GM19240 (cell line): ENCODE measurements around the gene TMEM140.
"Not testable (repeated sequence)": the region's sequence is repeated elsewhere in the genome, so short reads cannot be mapped to it uniquely, and the experiment has no call there.

Source experiments
- DNase-seq: peaks from one replicate; pipeline ENCODE4 v3.0.0; 2011; ENCODE audit warnings: low spot score; ENCODE audit not compliant: insufficient read length

Gene TMEM140

GRCh38 chr7:135147899-135148721, at the start of gene TMEM140:
TMEM140 (plus strand) TSS chr7:135148072; CDS start chr7:135164442, 16,370 bp downstream.
- no peak for DNase-seq

DNA sequence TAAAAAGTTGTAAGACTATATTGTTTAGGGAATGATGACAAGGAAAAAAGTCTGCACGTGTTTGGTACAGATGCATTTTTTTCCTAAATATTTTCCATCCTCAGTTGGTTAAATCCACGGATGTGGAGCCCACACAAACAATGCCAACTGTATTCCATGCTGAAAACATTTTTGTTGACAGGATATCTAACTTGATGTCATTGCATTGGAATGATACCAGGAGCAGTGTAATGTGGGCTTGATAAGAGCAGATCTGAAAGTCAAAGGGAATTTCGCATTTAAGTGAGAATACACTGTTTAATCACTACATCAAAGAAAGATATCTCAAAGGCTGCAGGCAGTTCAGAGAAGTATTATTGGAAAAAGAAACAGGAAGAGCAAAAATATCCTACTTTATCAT, 49.5 kb upstream of the TMEM140 start:
- no peak for DNase-seq

DNA sequence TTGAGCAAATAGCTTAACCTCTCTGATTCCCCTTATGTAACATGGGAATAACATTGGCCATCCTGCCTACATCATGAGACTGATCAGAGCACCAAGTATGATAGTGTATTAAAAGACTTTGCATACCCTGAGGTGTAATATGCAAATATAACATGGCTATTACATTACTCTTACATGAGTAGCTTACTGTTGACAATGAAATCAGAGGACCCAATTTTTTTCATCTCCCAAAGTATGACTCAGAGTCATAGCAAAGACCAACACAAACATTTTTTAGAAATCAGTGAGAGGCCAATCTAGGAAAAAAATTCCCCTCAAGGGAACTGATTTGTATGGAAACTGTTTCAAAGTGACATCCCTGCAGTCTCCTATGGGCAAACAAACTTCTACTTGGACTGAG, 47.0 kb upstream of the TMEM140 start:
- no peak for DNase-seq

GRCh38 chr7:135102372-135102771, 45.5 kb upstream of the TMEM140 start:
- no peak for DNase-seq

- no peak for DNase-seq
Measured at GRCh38 chr7:135109562-135109961, 38.3 kb upstream of the TMEM140 start.

DNA sequence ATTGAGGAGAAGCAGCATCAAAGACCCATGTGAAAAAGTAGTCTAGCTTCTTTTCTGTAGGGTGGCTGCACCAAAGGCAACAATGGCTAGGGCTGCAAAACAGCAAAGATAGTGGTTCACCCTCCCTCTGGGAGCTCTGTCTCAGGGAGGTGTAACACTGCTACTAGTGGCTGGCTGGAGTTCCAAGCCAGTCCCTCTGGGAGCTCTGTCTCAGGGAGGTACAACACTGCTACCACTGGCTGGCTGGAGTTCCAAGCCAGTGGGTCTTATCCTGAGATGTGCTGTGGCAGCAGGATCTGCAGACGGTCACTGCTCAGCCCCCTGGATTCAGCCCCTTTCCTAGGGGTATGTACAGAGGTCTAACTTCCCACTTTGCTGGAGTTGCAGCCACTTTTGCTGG, 37.9 kb upstream of the TMEM140 start:
- no peak for DNase-seq

DNA sequence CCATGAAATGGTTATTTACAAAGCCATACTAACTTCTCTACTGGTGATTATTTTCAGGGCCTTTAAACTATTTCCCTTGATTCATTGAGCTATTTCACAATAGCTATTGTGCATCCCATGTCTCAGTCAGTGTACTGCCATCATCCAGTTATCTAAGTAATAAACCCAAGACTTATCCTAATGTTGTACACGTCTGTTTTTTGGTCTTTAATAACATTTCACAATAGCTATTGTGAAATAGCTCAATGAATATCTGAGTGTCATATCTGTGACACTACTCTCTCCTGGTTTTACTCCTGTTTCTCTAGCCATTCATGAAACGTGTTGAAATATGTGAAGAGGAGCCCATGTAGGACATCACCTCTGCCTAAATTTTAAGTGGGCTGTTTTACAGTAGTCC, 36.5 kb upstream of the TMEM140 start:
- no peak for DNase-seq

- DNase-seq = no peak
Measured at GRCh38 chr7:135114622-135115021, 33.2 kb upstream of the TMEM140 start.

- no peak for DNase-seq
Measured at GRCh38 chr7:135117096-135117495, 30.8 kb upstream of the TMEM140 start.

GRCh38 chr7:135121868-135122267, 26.0 kb upstream of the TMEM140 start:
- DNase-seq = no peak

GRCh38 chr7:135124631-135125030, 23.2 kb upstream of the TMEM140 start:
- not testable (repeated sequence) for DNase-seq

DNA sequence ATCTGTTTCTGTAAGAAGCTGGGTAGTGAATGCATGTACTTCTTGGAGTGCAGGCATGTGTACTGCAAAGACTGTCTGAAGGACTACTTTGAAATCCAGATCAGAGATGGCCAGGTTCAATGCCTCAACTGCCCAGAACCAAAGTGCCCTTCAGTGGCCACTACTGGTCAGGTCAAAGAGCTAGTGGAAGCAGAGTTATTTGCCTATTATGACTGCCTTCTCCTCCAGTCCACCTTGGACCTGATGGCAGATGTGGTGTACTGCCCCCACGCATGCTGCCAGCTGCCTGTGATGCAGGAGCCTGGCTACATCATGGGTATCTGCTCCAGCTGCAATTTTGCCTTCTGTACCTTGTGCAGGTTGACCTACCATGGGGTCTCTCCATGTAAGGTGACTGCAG, 18.9 kb upstream of the TMEM140 start:
- DNase-seq = no peak

DNA sequence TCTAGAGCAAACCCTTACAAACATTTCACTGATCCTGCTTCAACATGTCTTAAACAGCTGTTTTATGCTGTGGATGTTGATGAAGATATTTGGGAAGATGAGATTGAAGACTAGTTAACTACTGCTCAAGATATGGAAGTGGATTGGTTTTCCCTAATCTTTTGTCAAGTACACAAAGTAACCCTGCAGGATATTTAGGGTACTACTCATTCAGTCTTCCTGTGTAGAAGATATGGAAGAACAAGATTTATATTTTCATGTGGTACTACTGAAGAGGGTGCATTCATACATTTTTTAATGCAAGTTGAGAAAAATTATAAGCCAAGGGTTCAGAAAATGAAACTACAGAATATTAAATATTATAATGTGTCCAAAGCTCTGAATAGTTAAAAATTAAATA, 18.3 kb upstream of the TMEM140 start:
- DNase-seq = no peak

GRCh38 chr7:135143885-135144668, 3.8 kb upstream of the TMEM140 start:
- no peak for DNase-seq

DNA sequence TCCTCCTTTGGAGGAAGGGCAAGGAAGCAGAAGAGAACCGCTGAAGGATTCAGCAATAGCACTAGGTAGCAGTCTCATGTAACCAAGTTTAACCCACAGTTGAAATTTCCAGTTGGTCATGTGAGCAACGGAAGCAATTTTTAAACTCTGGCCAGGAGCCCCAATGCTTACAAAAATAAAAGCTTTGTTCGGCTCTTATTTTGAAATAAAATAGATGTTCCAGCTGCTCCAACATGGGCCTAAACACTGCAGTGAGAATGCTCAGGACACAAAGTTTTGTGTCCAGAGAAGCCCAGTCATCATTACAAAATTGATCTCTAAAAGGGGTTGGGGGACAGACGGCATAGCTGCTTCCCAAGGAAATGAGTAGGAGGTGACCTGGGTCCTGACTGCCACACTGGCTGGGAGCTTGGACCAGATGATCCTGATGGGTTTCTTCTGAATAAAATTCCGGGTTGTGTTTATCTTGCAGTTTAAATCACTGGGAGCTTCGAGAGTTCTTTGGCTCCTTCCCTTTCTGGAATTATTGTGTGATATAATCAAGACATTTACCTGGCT, 452 bp upstream of the TMEM140 start:
- no peak for DNase-seq

DNA sequence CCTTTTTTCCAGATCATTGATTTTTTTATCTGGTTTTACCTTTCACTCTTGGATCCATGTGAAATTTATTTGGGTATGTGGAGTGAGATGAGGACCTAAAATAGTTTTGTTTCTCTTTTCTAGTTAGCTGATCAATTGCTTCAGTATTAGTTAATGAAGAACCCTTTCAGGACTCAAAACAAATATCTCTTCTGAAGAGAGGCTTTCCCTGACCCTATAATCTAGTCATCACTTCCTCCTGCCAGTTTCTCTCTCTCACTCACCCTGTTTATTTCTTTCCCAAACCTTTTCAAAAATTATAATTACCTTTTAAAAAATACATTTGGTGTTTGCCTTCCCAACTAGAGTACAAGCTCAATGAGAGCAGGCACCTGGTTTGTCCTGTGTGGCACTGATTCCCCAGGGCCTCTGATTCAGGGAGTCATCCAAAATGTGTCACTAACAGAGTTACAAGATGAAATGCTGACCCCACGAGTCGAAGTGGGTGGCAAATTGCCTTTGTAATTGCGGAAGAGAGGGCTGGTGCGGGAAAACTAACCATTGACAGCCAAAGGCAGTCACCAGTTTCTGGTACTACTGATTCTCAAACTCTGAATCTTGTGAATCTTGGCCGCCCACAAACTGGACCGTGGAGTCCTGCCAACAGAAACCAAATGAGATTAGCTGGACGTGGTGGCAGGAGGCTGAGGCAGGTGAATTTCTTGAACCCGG, 2.4 kb downstream of the TMEM140 start:
- no peak for DNase-seq

DNA sequence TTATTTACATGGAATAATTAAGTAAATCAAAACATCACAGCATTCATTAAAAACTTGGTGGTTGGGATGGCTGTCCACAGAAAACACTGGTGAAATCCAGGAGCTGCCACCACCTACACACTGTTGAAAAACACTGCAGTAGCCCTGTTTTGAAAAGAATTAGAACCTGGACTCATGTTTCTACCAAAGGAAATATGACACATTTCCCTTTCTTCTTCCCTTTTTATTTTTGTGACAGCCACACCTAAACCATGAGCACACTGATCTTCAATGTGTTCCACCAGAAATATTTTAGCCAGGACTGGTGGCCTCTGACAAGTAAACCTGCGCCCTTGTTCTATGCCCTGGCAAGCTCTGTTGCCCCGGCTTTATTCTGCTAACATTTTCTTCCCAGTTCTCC, 3.3 kb downstream of the TMEM140 start:
- DNase-seq = no peak

DNA sequence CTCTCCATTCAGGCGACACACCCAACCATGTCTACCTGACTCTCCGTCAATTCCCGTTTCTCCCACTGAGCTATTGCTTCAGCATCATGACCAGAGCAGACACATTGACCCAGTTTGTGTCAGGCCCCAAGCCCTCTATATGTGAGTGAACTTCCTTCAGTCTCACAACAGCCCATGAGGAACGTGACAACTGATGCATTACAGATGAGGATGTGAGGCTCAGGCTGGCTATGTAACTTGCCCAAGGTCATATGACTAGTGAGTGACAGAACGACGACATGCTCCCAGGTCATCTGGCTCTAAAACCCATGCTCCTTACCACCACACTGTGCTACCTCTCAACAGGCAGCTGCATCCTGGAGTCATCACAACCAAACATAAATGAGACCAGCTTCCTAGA, 3.7 kb downstream of the TMEM140 start:
- DNase-seq = no peak

- no peak for DNase-seq
Measured at GRCh38 chr7:135152442-135152841, 4.6 kb downstream of the TMEM140 start.

DNA sequence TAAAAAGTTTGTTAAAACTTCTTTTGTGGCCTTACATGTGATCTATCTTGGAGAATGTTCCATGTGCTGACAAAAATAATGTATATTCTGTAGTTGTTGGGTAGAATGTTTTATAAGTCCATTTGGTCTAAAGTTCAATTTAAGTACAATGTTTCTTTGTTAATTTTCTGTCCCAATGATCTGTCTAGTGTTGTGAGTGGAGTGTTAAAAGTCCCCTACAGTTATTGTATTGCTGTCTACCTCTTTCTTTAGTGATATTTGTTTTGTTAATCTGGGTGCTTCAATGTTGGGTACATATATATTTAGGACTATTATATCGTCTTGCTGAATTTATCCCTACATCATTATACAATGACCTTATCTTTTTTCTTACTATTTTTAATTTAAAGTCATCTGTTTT, 6.9 kb downstream of the TMEM140 start:
- DNase-seq = no peak

GRCh38 chr7:135156290-135156689, 8.4 kb downstream of the TMEM140 start:
- DNase-seq = no peak
